Neural cell (in vitro differentiated cells): Measurements from ENCODE around the gene NAT9.

ENCODE experiments used
- CTCF ChIP-seq: fragments of 450-650 bp; IDR thresholded peaks from 2 replicates; pipeline ENCODE4 v1.5.1; 2014; ENCODE audit warnings: antibody characterized with exemption, mild to moderate bottlenecking, moderate library complexity; ENCODE audit not compliant: poor library complexity, severe bottlenecking
- EZH2 ChIP-seq: fragments of 200-600, 300-800 bp; shearing (Covaris generic), sonication (generic); IDR thresholded peaks from 2 replicates; pipeline ENCODE4 v1.6.1; 2014; ENCODE audit warnings: antibody characterized with exemption, low read length, borderline replicate concordance, mild to moderate bottlenecking; ENCODE audit not compliant: insufficient read depth, poor library complexity, severe bottlenecking
- MXI1 ChIP-seq: fragments of 450-650 bp; conservative IDR thresholded peaks from 2 replicates; pipeline ENCODE4 v1.6.1; 2014; ENCODE audit warnings: antibody characterized with exemption, mild to moderate bottlenecking; ENCODE audit not compliant: poor library complexity, severe bottlenecking
- POLR2AphosphoS5 ChIP-seq: IDR thresholded peaks from 2 replicates; pipeline ENCODE4 v1.6.1; 2012
- TAF1 ChIP-seq: IDR thresholded peaks from 2 replicates; pipeline ENCODE4 v1.6.1; 2012; ENCODE audit warnings: low read depth

- TF ChIP-seq MXI1 (no peak), CTCF (no peak), EZH2 (no peak), POLR2AphosphoS5 (no peak), TAF1 (no peak)
These were observed 31.3 kb upstream of the NAT9 start for GRCh38 chr17:74807441-74807840.
